OCI-LY3 (cell line): Measurements from ENCODE around the gene TMEM232.
A peak's percentile ranks its signal among the peaks of the same experiment; 100 is the strongest.

ENCODE experiments used
- H2AFZ ChIP-seq: fragments of 200-600, 300-600 bp; shearing (Covaris generic); 2 replicates; pipeline ENCODE4 v1.6.0; 2014; ENCODE audit warnings: antibody characterized with exemption, low read depth, low read length
- H3K27ac ChIP-seq: fragments of 200-600, 300-600 bp; sonication (generic); 2 replicates; pipeline ENCODE4 v1.5.1; 2014; ENCODE audit warnings: mild to moderate bottlenecking, low read length, moderate library complexity, mixed read lengths
- H3K27me3 ChIP-seq: fragments of 200-600, 300-600 bp; sonication (generic); 2 replicates; pipeline ENCODE4 v1.6.1; 2014; ENCODE audit warnings: low read depth, low read length, mixed read lengths
- H3K36me3 ChIP-seq: fragments of 200-600, 300-600 bp; sonication (generic); replicated peaks from 2 replicates; pipeline ENCODE3; 2014; ENCODE audit warnings: low read depth, low read length, mixed read lengths
- H3K4me1 ChIP-seq: fragments of 300-600, 200-600 bp; sonication (generic); 2 replicates; pipeline ENCODE4 v1.6.1; 2014; ENCODE audit warnings: low read length, mixed read lengths
- H3K4me2 ChIP-seq: fragments of 200-600, 300-600 bp; sonication (generic); 2 replicates; pipeline ENCODE4 v1.6.1; 2014; ENCODE audit warnings: low read length, mixed read lengths
- H3K4me3 ChIP-seq: fragments of 300-600, 200-600 bp; sonication (generic); 2 replicates; pipeline ENCODE4 v1.5.1; 2014; ENCODE audit warnings: antibody characterized with exemption, mild to moderate bottlenecking, low read length, moderate library complexity
- H3K79me2 ChIP-seq: fragments of 300-600, 200-600 bp; shearing (Covaris generic); 2 replicates; pipeline ENCODE4 v1.6.1; 2014; ENCODE audit warnings: mild to moderate bottlenecking, low read length, mixed read lengths
- H3K9ac ChIP-seq: fragments of 300-600, 200-600 bp; shearing (Covaris generic); 2 replicates; pipeline ENCODE4 v1.6.0; 2014; ENCODE audit warnings: mild to moderate bottlenecking, low read length, moderate library complexity
- H3K9me3 ChIP-seq: fragments of 200-600, 300-600 bp; shearing (Covaris generic); 2 replicates; pipeline ENCODE4 v1.6.1; 2014; ENCODE audit warnings: low read length, mixed read lengths; ENCODE audit not compliant: insufficient read depth
- H4K20me1 ChIP-seq: fragments of 200-600, 300-600 bp; sonication (generic); 2 replicates; pipeline ENCODE4 v1.6.1; 2016; ENCODE audit warnings: low read length, mixed read lengths; ENCODE audit not compliant: insufficient read depth
- CTCF ChIP-seq: fragments of 200-600, 300-600 bp; sonication (generic); IDR thresholded peaks from 2 replicates; pipeline ENCODE4 v1.5.1; 2014; ENCODE audit warnings: antibody characterized with exemption, low read length, low read depth
- EZH2phosphoT487 ChIP-seq: fragments of 200-600 bp; shearing (Covaris generic); IDR thresholded peaks from 2 replicates; pipeline ENCODE4 v1.6.1; 2018; ENCODE audit warnings: antibody characterized with exemption, mixed run types, low read depth

Gene TMEM232

GRCh38 chr5:110371725-110372041 is 354.8 kb downstream of the TMEM232 start:
- Histone ChIP-seq H3K79me2 (no peaks in the 10 kb centered on the region), H2AFZ (0 out of 2 replicates have a peak overlapping the region, but pooled peaks have one; percentile 17), H3K4me1 (peaks cover 22% of the 10 kb centered on the region), H3K4me3 (no peak overlapping the region), H3K4me2 (peak overlapping the region; percentile 36), H3K27me3 (no peaks in the 10 kb centered on the region), H3K27ac (no peak overlapping the region), H3K9ac (no peak overlapping the region), H4K20me1 (no peaks in the 10 kb centered on the region), H3K36me3 (no peaks in the 10 kb centered on the region), H3K9me3 (no peaks in the 10 kb centered on the region)
- TF ChIP-seq CTCF (no peak), EZH2phosphoT487 (no peak)

- H3K27ac ChIP-seq, result no peak overlapping the region
- peak overlapping the region; percentile 36 for H3K4me2 ChIP-seq
- H3K4me3 ChIP-seq, result no peak overlapping the region
- no peak overlapping the region for H3K9ac ChIP-seq
- no peaks in the 10 kb centered on the region for H3K9me3 ChIP-seq
- H3K27me3 ChIP-seq, result no peaks in the 10 kb centered on the region
- no peak for TF ChIP-seq EZH2phosphoT487
- no peak for TF ChIP-seq CTCF
- no peaks in the 10 kb centered on the region for H4K20me1 ChIP-seq
- H3K79me2 ChIP-seq, result no peaks in the 10 kb centered on the region
- peaks cover 22% of the 10 kb centered on the region for H3K4me1 ChIP-seq
- H2AFZ ChIP-seq, result no peak overlapping the region
- H3K36me3 ChIP-seq, result no peaks in the 10 kb centered on the region
Observed at GRCh38 chr5:110371011-110371724, 355.3 kb downstream of the TMEM232 start.
